ENCODE results near the gene ARID1B. TPM values are rescaled to one million over a fixed set of nuclear protein-coding genes. Genes with fewer than 3 reads are reported as not detected.

The ARID1B gene
- total and polyA plus RNA-seq, 10 of the 15 experiments (the other 5 are each of a cell fraction or from before 2014, with no cell fraction given) = 24.7 to 133 (median 54.6) TPM

GRCh38 chr6:156767603-156768467 is 9.3 kb upstream of the ARID1B start (continued):
- TF ChIP-seq IKZF1 (conservative IDR thresholded peaks at IDR 0.05) (no peak), USF2 (IDR thresholded peaks at IDR 0.05; ENCODE audit: borderline replicate concordance, low read depth, low read length) (no peak), MYB (IDR thresholded peaks at IDR 0.05; ENCODE audit: borderline replicate concordance, low read depth, low read length) (no peak), USF1 (IDR thresholded peaks at IDR 0.05; ENCODE audit: borderline replicate concordance, extremely low read length, insufficient read depth, low read depth, low read length) (no peak), ZSCAN29 (IDR thresholded peaks at IDR 0.05) (no peak), MTA2 (IDR thresholded peaks at IDR 0.05; ENCODE audit: low read depth) (peak; percentile 83), RAD51 (IDR thresholded peaks at IDR 0.05) (peak; percentile 32; the same call in 1 of the 2 replicates), ZBED1 (IDR thresholded peaks at IDR 0.05; ENCODE audit: borderline replicate concordance) (peak; percentile 24; the same call in 1 of the 2 replicates), ATF7 (IDR thresholded peaks at IDR 0.05; ENCODE audit: low read depth) (peak; percentile 67), SMC3 (IDR thresholded peaks at IDR 0.05; ENCODE audit: borderline replicate concordance, low read length) (no peak; the same call in 1 of the 2 replicates), RBBP5 (conservative IDR thresholded peaks at IDR 0.05) (no peak), EED (IDR thresholded peaks at IDR 0.05; ENCODE audit: low read depth) (no peak)
- TF ChIP-seq, protein P1, sequence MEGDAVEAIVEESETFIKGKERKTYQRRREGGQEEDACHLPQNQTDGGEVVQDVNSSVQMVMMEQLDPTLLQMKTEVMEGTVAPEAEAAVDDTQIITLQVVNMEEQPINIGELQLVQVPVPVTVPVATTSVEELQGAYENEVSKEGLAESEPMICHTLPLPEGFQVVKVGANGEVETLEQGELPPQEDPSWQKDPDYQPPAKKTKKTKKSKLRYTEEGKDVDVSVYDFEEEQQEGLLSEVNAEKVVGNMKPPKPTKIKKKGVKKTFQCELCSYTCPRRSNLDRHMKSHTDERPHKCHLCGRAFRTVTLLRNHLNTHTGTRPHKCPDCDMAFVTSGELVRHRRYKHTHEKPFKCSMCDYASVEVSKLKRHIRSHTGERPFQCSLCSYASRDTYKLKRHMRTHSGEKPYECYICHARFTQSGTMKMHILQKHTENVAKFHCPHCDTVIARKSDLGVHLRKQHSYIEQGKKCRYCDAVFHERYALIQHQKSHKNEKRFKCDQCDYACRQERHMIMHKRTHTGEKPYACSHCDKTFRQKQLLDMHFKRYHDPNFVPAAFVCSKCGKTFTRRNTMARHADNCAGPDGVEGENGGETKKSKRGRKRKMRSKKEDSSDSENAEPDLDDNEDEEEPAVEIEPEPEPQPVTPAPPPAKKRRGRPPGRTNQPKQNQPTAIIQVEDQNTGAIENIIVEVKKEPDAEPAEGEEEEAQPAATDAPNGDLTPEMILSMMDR (IDR thresholded peaks at IDR 0.05 in 2 of 3, conservative IDR thresholded peaks at IDR 0.05 in 1 of 3; ENCODE audit: control insufficient read depth in 2 of 3, extremely low read depth in 1 of 3, insufficient read depth in 1 of 3, low read depth in 3 of 3, low read length in 3 of 3) = no peak
- TF ChIP-seq, protein P2, sequence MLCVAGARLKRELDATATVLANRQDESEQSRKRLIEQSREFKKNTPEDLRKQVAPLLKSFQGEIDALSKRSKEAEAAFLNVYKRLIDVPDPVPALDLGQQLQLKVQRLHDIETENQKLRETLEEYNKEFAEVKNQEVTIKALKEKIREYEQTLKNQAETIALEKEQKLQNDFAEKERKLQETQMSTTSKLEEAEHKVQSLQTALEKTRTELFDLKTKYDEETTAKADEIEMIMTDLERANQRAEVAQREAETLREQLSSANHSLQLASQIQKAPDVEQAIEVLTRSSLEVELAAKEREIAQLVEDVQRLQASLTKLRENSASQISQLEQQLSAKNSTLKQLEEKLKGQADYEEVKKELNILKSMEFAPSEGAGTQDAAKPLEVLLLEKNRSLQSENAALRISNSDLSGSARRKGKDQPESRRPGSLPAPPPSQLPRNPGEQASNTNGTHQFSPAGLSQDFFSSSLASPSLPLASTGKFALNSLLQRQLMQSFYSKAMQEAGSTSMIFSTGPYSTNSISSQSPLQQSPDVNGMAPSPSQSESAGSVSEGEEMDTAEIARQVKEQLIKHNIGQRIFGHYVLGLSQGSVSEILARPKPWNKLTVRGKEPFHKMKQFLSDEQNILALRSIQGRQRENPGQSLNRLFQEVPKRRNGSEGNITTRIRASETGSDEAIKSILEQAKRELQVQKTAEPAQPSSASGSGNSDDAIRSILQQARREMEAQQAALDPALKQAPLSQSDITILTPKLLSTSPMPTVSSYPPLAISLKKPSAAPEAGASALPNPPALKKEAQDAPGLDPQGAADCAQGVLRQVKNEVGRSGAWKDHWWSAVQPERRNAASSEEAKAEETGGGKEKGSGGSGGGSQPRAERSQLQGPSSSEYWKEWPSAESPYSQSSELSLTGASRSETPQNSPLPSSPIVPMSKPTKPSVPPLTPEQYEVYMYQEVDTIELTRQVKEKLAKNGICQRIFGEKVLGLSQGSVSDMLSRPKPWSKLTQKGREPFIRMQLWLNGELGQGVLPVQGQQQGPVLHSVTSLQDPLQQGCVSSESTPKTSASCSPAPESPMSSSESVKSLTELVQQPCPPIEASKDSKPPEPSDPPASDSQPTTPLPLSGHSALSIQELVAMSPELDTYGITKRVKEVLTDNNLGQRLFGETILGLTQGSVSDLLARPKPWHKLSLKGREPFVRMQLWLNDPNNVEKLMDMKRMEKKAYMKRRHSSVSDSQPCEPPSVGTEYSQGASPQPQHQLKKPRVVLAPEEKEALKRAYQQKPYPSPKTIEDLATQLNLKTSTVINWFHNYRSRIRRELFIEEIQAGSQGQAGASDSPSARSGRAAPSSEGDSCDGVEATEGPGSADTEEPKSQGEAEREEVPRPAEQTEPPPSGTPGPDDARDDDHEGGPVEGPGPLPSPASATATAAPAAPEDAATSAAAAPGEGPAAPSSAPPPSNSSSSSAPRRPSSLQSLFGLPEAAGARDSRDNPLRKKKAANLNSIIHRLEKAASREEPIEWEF (IDR thresholded peaks at IDR 0.05; ENCODE audit: insufficient replicate concordance, low read depth, low read length) = peak; percentile 77
- TF ChIP-seq, protein P3, sequence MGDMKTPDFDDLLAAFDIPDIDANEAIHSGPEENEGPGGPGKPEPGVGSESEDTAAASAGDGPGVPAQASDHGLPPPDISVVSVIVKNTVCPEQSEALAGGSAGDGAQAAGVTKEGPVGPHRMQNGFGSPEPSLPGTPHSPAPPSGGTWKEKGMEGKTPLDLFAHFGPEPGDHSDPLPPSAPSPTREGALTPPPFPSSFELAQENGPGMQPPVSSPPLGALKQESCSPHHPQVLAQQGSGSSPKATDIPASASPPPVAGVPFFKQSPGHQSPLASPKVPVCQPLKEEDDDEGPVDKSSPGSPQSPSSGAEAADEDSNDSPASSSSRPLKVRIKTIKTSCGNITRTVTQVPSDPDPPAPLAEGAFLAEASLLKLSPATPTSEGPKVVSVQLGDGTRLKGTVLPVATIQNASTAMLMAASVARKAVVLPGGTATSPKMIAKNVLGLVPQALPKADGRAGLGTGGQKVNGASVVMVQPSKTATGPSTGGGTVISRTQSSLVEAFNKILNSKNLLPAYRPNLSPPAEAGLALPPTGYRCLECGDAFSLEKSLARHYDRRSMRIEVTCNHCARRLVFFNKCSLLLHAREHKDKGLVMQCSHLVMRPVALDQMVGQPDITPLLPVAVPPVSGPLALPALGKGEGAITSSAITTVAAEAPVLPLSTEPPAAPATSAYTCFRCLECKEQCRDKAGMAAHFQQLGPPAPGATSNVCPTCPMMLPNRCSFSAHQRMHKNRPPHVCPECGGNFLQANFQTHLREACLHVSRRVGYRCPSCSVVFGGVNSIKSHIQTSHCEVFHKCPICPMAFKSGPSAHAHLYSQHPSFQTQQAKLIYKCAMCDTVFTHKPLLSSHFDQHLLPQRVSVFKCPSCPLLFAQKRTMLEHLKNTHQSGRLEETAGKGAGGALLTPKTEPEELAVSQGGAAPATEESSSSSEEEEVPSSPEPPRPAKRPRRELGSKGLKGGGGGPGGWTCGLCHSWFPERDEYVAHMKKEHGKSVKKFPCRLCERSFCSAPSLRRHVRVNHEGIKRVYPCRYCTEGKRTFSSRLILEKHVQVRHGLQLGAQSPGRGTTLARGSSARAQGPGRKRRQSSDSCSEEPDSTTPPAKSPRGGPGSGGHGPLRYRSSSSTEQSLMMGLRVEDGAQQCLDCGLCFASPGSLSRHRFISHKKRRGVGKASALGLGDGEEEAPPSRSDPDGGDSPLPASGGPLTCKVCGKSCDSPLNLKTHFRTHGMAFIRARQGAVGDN (IDR thresholded peaks at IDR 0.05) = peak; percentile 24; the same call in 1 of the 2 replicates

All from GM12878 (cell line).